Caco-2 (cell line): ENCODE data around the gene KSR2. TPM values are rescaled to one million over a fixed set of nuclear protein-coding genes. Genes with fewer than 3 reads are reported as not detected.

Experiments used
- BruUV-seq: library from RNA; stranded (reverse); fragments of 400-500 nt; replicated peaks from 2 replicates; lab custom pipeline; 2021; lab: Mats Ljungman, UMichigan
- CTCF ChIA-PET: fragments of 300-600 bp; sonication (Branson Sonifier 250); formaldehyde crosslinking; loops from one replicate; lab custom pipeline; 2022; ENCODE audit warnings: antibody characterized with exemption; lab: Charles Lee
- POLR2A ChIA-PET: fragments of 300-600 bp; sonication (Branson Sonifier 250); formaldehyde crosslinking; loops from one replicate; lab custom pipeline; 2022; ENCODE audit warnings: antibody characterized with exemption; lab: Charles Lee
- DNase-seq, 2 experiments: peaks; one replicate each; pipeline versions ENCODE4 v3.0.0 to v3.0.0-alpha.2; 2020 to 2022
- H3K27me3 ChIP-seq: replicated peaks from 2 replicates; pipeline ENCODE4 v1.6.0; 2011; ENCODE audit warnings: low read length; ENCODE audit not compliant: control insufficient read depth, insufficient read depth
- H3K36me3 ChIP-seq: 2 replicates; pipeline ENCODE4 v1.5.1; 2011; ENCODE audit warnings: low read length; ENCODE audit not compliant: control insufficient read depth, insufficient read depth
- H3K4me1 ChIP-seq: fragments of 250-450 bp; sonication (Bioruptor Pico); 2 replicates; pipeline ENCODE4 v1.5.1; 2020; ENCODE audit warnings: mild to moderate bottlenecking
- H3K4me3 ChIP-seq: 2 replicates; pipeline ENCODE4 v1.5.1; 2011; ENCODE audit warnings: low read depth, mild to moderate bottlenecking, control low read depth, low read length
- H3K9me3 ChIP-seq: fragments of 250-450 bp; sonication (Bioruptor Pico); 2 replicates; pipeline ENCODE4 v1.5.1; 2020; ENCODE audit warnings: mild to moderate bottlenecking, moderate library complexity
- H3K27ac Mint-ChIP-seq: one replicate; pipeline ENCODE4 v1.8.0; 2022; ENCODE audit warnings: mixed read lengths; ENCODE audit not compliant: unreplicated experiment
- H3K27me3 Mint-ChIP-seq: one replicate; pipeline ENCODE4 v1.8.0; 2022; ENCODE audit warnings: mixed read lengths; ENCODE audit not compliant: insufficient read depth, unreplicated experiment
- H3K36me3 Mint-ChIP-seq: one replicate; pipeline ENCODE4 v1.8.0; 2022; ENCODE audit warnings: mild to moderate bottlenecking, mixed read lengths; ENCODE audit not compliant: insufficient read depth, unreplicated experiment
- H3K4me1 Mint-ChIP-seq: one replicate; pipeline ENCODE4 v1.8.0; 2022; ENCODE audit warnings: low read depth, mixed read lengths; ENCODE audit not compliant: unreplicated experiment
- H3K4me3 Mint-ChIP-seq: one replicate; pipeline ENCODE4 v1.8.0; 2022; ENCODE audit warnings: mild to moderate bottlenecking, moderate library complexity, mixed read lengths; ENCODE audit not compliant: unreplicated experiment
- H3K9me3 Mint-ChIP-seq: one replicate; pipeline ENCODE4 v1.8.0; 2022; ENCODE audit warnings: mixed read lengths; ENCODE audit not compliant: unreplicated experiment
- CTCF ChIP-seq, 2 experiments: fragments of 200-600 bp in 1 of 2; IDR thresholded peaks; 1 replicate in 1 of 2; 2 replicates in 1 of 2; pipeline versions ENCODE4 v1.5.1 to v1.8.0; 2011 to 2022; ENCODE audit warnings: antibody characterized with exemption in 1 of 2, control low read depth in 1 of 2, inconsistent platforms in 1 of 2, low read depth in 1 of 2, low read length in 1 of 2, mild to moderate bottlenecking in 1 of 2, moderate library complexity in 1 of 2; ENCODE audit not compliant: insufficient read depth in 1 of 2, severe bottlenecking in 1 of 2, unreplicated experiment in 1 of 2
- intact Hi-C: fragments of 100-400 bp; cut with micrococcal nuclease; formaldehyde crosslinking; loops from one replicate; pipeline ENCODE4 v1.10.0; 2022; ENCODE audit not compliant: unreplicated experiment
- total RNA-seq: library from RNA; stranded (reverse); gene quantifications from 2 replicates; pipeline ENCODE4 v1.2.3, GENCODE V29; 2022

KSR2 gene
- total RNA-seq, 1 experiment from 2014 or later: 0.66 TPM

GRCh38 chr12:117580015-117580717 lies 388.6 kb downstream of the KSR2 start:
- CTCF ChIA-PET: no interaction called here
- no peaks in the 10 kb centered on the region for H3K9me3 Mint-ChIP-seq
- POLR2A ChIA-PET: no interaction called here
- no TSS peak for BruUV-seq
- no peak for DNase-seq
- H3K27ac Mint-ChIP-seq: no peak overlapping the region
- H3K4me3 Mint-ChIP-seq: no peak overlapping the region
- no peaks in the 10 kb centered on the region for H3K4me1 ChIP-seq
- intact Hi-C loops: no loop called here
- no peaks in the 10 kb centered on the region for H3K36me3 Mint-ChIP-seq
- H3K36me3 ChIP-seq: no peaks in the 10 kb centered on the region
- H3K27me3 Mint-ChIP-seq: peaks cover 5% of the 10 kb centered on the region
- no peaks in the 10 kb centered on the region for H3K4me1 Mint-ChIP-seq
- H3K27me3 ChIP-seq: no peaks in the 10 kb centered on the region
- TF ChIP-seq CTCF (IDR thresholded peaks at IDR 0.05; ENCODE audit: insufficient read depth in 1 of 2, low read depth in 1 of 2, low read length in 1 of 2, severe bottlenecking in 1 of 2, unreplicated experiment in 1 of 2): no peak
- no peaks in the 10 kb centered on the region for H3K9me3 ChIP-seq
- H3K4me3 ChIP-seq: no peak overlapping the region

- Histone ChIP-seq H3K4me3 (no peak overlapping the region), H3K9me3 (no peaks in the 10 kb centered on the region), H3K27me3 (peaks cover 1% of the 10 kb centered on the region; the same call in 1 of the 2 replicates), H3K36me3 (no peaks in the 10 kb centered on the region), H3K4me1 (no peaks in the 10 kb centered on the region)
- no TSS peak for BruUV-seq
- TF ChIP-seq CTCF (IDR thresholded peaks at IDR 0.05; ENCODE audit: insufficient read depth in 1 of 2, low read depth in 1 of 2, low read length in 1 of 2, severe bottlenecking in 1 of 2, unreplicated experiment in 1 of 2): no peak
- no peak overlapping the region for H3K4me3 Mint-ChIP-seq
- DNase-seq: no peak
- no peaks in the 10 kb centered on the region for H3K9me3 Mint-ChIP-seq
- no peaks in the 10 kb centered on the region for H3K4me1 Mint-ChIP-seq
- H3K27ac Mint-ChIP-seq: no peak overlapping the region
- CTCF ChIA-PET: no interaction called here
- peaks cover 8% of the 10 kb centered on the region for H3K27me3 Mint-ChIP-seq
- POLR2A ChIA-PET: no interaction called here
- intact Hi-C loops: no loop called here
- H3K36me3 Mint-ChIP-seq: no peaks in the 10 kb centered on the region
Observed at GRCh38 chr12:117577122-117577657, 391.6 kb downstream of the KSR2 start.

- ChIA-PET CTCF (no interaction called here), POLR2A (no interaction called here)
- Histone ChIP-seq H3K4me1 (no peaks in the 10 kb centered on the region), H3K9me3 (no peaks in the 10 kb centered on the region), H3K27me3 (peaks cover 1% of the 10 kb centered on the region; the same call in 1 of the 2 replicates), H3K36me3 (no peaks in the 10 kb centered on the region), H3K4me3 (no peak overlapping the region)
- no TSS peak for BruUV-seq
- Mint-ChIP-seq H3K27ac (no peak overlapping the region), H3K27me3 (peaks cover 11% of the 10 kb centered on the region), H3K4me1 (no peaks in the 10 kb centered on the region), H3K9me3 (no peaks in the 10 kb centered on the region), H3K36me3 (no peaks in the 10 kb centered on the region), H3K4me3 (no peak overlapping the region)
- intact Hi-C loops: no loop called here
- DNase-seq: no peak
- TF ChIP-seq CTCF (IDR thresholded peaks at IDR 0.05; ENCODE audit: insufficient read depth in 1 of 2, low read depth in 1 of 2, low read length in 1 of 2, severe bottlenecking in 1 of 2, unreplicated experiment in 1 of 2): no peak
Observed at GRCh38 chr12:117576053-117576452, 392.7 kb downstream of the KSR2 start.
